Gastrocnemius medialis (tissue), 4 donors: ENCODE data around the gene ALMS1.

Source experiments
- POLR2A ChIP-seq, 2 donors: fragments of 450-650 bp; IDR thresholded peaks; one replicate each; pipeline ENCODE4 v1.6.1; 2017; ENCODE audit warnings: antibody characterized with exemption in 2 of 2, mild to moderate bottlenecking in 2 of 2, moderate library complexity in 2 of 2
- TF ChIP-seq, protein P1 (sequence below), 5 experiments: fragments of 450-650 bp in 3 of 5; fragments of 200-600 bp in 2 of 5; sonication (generic) in 2 of 5; IDR thresholded peaks in 4 of 5; conservative IDR thresholded peaks in 1 of 5; 1 replicate in 4 of 5; 2 replicates in 1 of 5; pipeline ENCODE4 v1.5.1; 2016 to 2019; ENCODE audit warnings: antibody characterized with exemption in 5 of 5, mild to moderate bottlenecking in 3 of 5, moderate library complexity in 3 of 5

DNA sequence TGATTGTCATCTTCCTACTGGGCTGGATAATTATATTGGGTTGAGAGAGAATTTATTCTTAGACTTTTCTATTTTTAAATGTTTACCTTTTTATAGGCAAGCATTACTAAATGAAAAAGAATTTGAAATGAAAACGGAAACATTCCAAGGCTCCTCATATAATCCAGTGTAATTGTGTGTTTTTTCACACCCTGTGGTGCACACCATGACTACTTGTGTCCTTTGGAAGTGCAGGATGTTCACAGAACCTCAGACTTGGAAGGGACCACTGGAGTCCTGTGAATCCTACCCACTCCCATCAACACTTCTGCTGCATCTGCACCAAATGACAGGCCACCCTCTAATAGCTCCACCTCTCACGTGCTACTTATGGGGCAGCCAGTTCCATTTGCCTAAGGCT is 208.6 kb downstream of the ALMS1 start:
- TF ChIP-seq, protein P1, sequence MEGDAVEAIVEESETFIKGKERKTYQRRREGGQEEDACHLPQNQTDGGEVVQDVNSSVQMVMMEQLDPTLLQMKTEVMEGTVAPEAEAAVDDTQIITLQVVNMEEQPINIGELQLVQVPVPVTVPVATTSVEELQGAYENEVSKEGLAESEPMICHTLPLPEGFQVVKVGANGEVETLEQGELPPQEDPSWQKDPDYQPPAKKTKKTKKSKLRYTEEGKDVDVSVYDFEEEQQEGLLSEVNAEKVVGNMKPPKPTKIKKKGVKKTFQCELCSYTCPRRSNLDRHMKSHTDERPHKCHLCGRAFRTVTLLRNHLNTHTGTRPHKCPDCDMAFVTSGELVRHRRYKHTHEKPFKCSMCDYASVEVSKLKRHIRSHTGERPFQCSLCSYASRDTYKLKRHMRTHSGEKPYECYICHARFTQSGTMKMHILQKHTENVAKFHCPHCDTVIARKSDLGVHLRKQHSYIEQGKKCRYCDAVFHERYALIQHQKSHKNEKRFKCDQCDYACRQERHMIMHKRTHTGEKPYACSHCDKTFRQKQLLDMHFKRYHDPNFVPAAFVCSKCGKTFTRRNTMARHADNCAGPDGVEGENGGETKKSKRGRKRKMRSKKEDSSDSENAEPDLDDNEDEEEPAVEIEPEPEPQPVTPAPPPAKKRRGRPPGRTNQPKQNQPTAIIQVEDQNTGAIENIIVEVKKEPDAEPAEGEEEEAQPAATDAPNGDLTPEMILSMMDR (IDR thresholded peaks at IDR 0.05 in 4 of 5, conservative IDR thresholded peaks at IDR 0.05 in 1 of 5): no peak
- no peak for TF ChIP-seq POLR2A (IDR thresholded peaks at IDR 0.05)
